BLaER1 treated with 17β-estradiol and CSF1 and Interleukin-3, amounts not matched to agents 10 nM and 100 nM (cell line): ENCODE measurements around the gene MEPCE.

Source experiments
- H3K27ac ChIP-seq, 11 experiments: shearing (Covaris generic); formaldehyde crosslinking; 2 replicates each; pipeline ENCODE4 v1.8.1; 2022
- H3K27me3 ChIP-seq, 11 experiments: shearing (Covaris generic); formaldehyde crosslinking; 2 replicates each; pipeline ENCODE4 v1.8.1; 2022
- H3K36me3 ChIP-seq, 11 experiments: shearing (Covaris generic); formaldehyde crosslinking; 2 replicates each; pipeline ENCODE4 v1.8.1; 2022
- H3K4me1 ChIP-seq, 10 experiments: shearing (Covaris generic); formaldehyde crosslinking; 2 replicates each; pipeline ENCODE4 v1.8.1; 2022
- H3K4me2 ChIP-seq, 11 experiments: shearing (Covaris generic); formaldehyde crosslinking; 2 replicates each; pipeline ENCODE4 v1.8.1; 2022
- H3K4me3 ChIP-seq, 10 experiments: shearing (Covaris generic); formaldehyde crosslinking; 2 replicates each; pipeline ENCODE4 v1.8.1; 2022
- H3K9ac ChIP-seq, 11 experiments: shearing (Covaris generic); formaldehyde crosslinking; 2 replicates each; pipeline ENCODE4 v1.8.1; 2022
- H3K9me3 ChIP-seq, 11 experiments: shearing (Covaris generic); formaldehyde crosslinking; replicated peaks in 1 of 11; 2 replicates each; pipeline ENCODE4 v1.8.1; 2022
- H4K20me1 ChIP-seq, 11 experiments: shearing (Covaris generic); formaldehyde crosslinking; 2 replicates each; pipeline ENCODE4 v1.8.1; 2022
- Cebpa-rat ChIP-seq, 11 experiments: shearing (Covaris generic); IDR thresholded peaks; 2 replicates each; pipeline ENCODE4 v1.8.1; 2022

The MEPCE gene

DNA sequence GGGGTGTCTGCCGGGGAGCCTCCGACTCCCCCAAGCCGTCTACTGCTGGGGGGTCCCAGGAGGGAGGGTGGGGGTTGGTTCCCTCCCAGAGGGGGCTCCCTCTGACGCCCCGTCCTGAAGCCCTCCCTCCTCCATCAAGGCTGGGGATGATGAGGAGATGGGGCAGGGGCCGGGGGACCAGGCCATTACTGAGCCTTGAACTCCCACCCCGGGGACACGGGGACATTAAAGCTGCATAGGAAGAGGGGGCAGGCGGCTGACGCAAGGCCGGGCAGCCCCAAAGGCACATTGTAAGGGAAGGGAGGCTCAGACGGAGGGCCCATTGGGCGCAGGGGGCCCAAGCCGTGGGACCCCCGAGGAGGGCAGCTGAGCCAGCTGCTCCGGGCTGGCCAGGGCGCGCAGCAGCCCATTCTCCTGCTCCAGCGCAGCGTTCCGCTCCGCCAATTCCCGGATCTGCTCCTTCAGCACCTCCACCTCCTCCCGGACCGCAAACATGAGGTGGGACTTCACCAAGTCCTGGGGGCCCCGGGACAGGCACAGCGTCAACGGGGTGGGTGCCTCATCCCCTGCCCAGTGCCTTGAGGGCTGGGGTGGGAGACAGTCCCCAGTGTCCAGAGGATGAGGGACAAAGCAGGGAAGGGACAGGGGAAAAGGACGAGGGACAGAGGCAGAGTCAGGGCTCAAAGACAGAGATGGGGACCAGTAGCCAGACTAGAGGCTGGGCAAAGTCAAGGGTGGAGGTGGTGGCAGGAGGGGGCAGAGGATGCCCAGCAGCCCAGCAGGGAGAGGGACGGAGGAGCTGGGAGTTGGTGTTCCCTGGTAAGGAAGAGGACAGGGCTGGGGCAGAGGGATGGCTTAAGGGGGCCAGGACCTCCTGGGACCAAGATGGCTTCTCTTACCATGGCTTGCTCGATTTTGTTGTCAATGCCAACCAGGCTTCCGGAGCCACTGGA lies 37.3 kb downstream of the MEPCE start:
- Histone ChIP-seq H3K4me3 (no peak overlapping the region), H4K20me1 (peaks cover 47 to 84% (median 64%) of the 10 kb centered on the region in 11 experiments), H3K27ac (peak overlapping the region in 5 of 11 experiments; percentile 4 to 48 (median 29); a peak in 9 of 22 replicates), H3K9ac (peak overlapping the region in 10 of 11 experiments; percentile 21 to 68 (median 48); a peak in 17 of 22 replicates), H3K36me3 (peaks cover 61 to 88% (median 79%) of the 10 kb centered on the region in 11 experiments), H3K27me3 (no peaks in the 10 kb centered on the region), H3K4me2 (peak overlapping the region; percentile 15 to 57 (median 43); a peak in 21 of 22 replicates), H3K9me3 (no peaks in the 10 kb centered on the region), H3K4me1 (peaks cover 56 to 84% (median 68%) of the 10 kb centered on the region in 10 experiments)
- no peak for TF ChIP-seq Cebpa-rat (IDR thresholded peaks at IDR 0.05)

DNA sequence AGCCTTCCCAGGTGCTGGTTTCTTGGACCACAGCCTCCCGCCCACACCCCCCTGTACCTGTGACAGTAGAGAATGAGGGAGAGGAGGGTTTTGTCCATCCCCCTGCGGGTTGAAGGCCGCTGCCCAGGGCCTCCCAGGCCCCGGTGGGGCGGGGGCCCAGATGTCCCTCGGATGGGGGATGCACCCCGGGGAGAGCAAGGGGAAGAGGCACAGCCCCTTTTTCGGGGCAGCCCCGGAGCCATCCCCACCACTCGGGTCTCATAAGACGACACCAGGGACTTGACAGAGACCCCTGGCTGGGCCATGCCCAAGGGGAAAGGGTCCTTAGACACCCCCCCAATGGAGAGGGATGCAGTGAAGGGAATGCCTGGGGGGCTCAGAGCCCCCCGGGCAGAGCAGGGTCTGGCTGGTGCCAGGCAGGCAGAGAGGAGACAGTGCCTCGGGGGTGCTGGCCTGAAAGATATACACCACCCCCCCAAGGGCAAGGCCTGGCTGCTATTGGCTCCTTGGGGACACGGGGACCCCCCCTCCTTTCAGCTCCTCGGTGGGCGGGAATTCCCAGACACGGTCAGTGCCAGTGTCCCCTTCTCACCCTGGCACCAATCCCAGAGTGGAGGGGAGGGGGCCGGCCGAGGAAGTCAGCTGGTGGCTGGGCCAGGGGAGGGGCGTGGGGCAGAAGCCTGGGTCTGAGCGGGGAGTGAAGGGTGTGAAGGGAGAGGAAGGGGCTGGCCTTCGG lies 38.2 kb downstream of the MEPCE start:
- peak overlapping the region in 10 of 11 experiments; percentile 36 to 57 (median 44); a peak in 17 of 22 replicates for H3K4me2 ChIP-seq
- no peak overlapping the region for H3K4me3 ChIP-seq
- H3K4me1 ChIP-seq: peaks cover 64 to 93% (median 76%) of the 10 kb centered on the region in 10 experiments
- peak overlapping the region in 10 of 11 experiments; percentile 10 to 68 (median 48); a peak in 17 of 22 replicates for H3K9ac ChIP-seq
- peaks cover 56 to 93% (median 72%) of the 10 kb centered on the region in 11 experiments for H4K20me1 ChIP-seq
- H3K36me3 ChIP-seq: peaks cover 58 to 85% (median 73%) of the 10 kb centered on the region in 11 experiments
- no peaks in the 10 kb centered on the region for H3K27me3 ChIP-seq
- no peak for TF ChIP-seq Cebpa-rat (IDR thresholded peaks at IDR 0.05)
- H3K9me3 ChIP-seq: no peaks in the 10 kb centered on the region
- H3K27ac ChIP-seq: peak overlapping the region in 6 of 11 experiments; percentile 4 to 48 (median 30); a peak in 8 of 22 replicates

GRCh38 chr7:100469227-100470044 lies 39.8 kb downstream of the MEPCE start:
- no peak for TF ChIP-seq Cebpa-rat (IDR thresholded peaks at IDR 0.05)
- peaks cover 52 to 86% (median 71%) of the 10 kb centered on the region in 11 experiments for H3K36me3 ChIP-seq
- H3K27ac ChIP-seq: no peak overlapping the region
- peak overlapping the region; percentile 12 to 57 (median 42); a peak in 10 of 22 replicates for H3K4me2 ChIP-seq
- no peaks in the 10 kb centered on the region for H3K9me3 ChIP-seq
- peak overlapping the region in 4 of 11 experiments; percentile 28 to 51 (median 36); a peak in 4 of 22 replicates for H3K9ac ChIP-seq
- H3K4me3 ChIP-seq: no peak overlapping the region
- H3K27me3 ChIP-seq: no peaks in the 10 kb centered on the region
- H3K4me1 ChIP-seq: peaks cover 81 to 98% (median 89%) of the 10 kb centered on the region in 10 experiments
- H4K20me1 ChIP-seq: peaks cover 72 to 98% (median 88%) of the 10 kb centered on the region in 11 experiments

DNA sequence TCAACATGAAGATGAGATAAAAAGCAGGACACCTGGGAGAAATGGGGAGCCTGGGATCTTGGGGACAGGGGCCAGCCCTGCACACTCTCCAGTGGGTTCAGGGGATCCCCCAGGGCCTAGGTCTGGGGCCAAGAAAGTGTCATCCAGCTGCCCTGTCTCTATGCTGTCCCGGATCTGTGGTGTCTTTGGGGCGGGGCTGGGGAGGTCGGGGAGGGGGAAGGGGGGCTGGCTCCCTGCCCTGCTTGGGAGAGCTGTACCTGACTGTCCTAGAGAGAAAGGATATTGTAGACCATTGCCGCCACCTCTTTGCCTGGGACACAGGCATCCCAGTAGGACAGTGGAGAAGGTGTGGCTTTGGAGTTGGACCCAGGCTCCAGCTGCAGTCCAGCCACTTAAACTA lies 41.4 kb downstream of the MEPCE start:
- no peak for TF ChIP-seq Cebpa-rat (IDR thresholded peaks at IDR 0.05)
- H3K4me3 ChIP-seq: no peak overlapping the region
- peak overlapping the region in 9 of 11 experiments; percentile 31 to 100 (median 99); a peak in 10 of 22 replicates for H3K4me2 ChIP-seq
- H3K27me3 ChIP-seq: no peaks in the 10 kb centered on the region
- peaks cover 49 to 88% (median 72%) of the 10 kb centered on the region in 11 experiments for H3K36me3 ChIP-seq
- peak overlapping the region in 2 of 11 experiments; percentile 29 to 95; a peak in 2 of 22 replicates for H3K9ac ChIP-seq
- H3K4me1 ChIP-seq: peaks cover 84 to 98% (median 93%) of the 10 kb centered on the region in 10 experiments
- peaks cover 83 to 99% (median 95%) of the 10 kb centered on the region in 11 experiments for H4K20me1 ChIP-seq
- no peak overlapping the region for H3K27ac ChIP-seq
- no peaks in the 10 kb centered on the region for H3K9me3 ChIP-seq

DNA sequence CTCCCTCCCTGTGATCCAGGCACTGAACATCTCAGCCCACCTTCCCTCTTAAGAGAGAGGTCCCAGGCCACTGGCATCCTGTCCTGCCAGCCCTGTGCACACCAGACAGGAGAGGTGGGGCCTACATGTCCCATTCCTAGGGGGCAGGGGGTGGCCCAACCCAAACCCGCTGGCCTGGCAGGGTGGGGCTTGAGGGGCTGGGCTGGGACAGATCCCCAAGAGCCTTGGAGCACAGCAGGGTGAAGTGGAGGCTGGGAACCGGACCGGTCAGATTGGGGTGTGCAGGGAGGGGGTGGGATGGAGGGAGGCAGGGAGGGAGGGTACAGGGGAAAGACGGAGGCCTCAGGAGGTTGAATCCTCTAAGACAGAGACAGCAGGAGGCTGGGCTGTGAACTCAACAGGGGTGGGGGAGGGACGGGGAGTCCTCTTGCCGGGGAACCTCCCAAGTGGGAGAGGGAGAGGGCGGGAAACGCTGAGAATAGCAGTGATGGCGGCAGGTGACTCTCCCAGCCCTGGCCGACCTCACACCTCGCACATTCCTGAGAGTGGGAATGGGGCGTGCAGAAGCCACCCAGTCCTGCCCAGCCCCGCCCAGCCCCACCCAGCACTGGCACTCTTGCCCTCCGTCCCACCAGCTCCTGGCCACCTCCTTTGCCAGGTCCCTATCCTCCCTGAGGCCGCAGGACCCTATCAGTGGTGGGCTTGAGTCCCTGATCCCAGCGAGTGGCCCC lies 42.7 kb downstream of the MEPCE start:
- H3K27me3 ChIP-seq: no peaks in the 10 kb centered on the region
- peak overlapping the region; percentile 97 to 100 (median 99) for H3K4me2 ChIP-seq
- peak overlapping the region; percentile 31 to 100 (median 94); a peak in 17 of 20 replicates for H3K4me3 ChIP-seq
- peaks cover 82 to 98% (median 89%) of the 10 kb centered on the region in 10 experiments for H3K4me1 ChIP-seq
- peaks cover 89 to 100% (median 99%) of the 10 kb centered on the region in 11 experiments for H4K20me1 ChIP-seq
- peaks cover 42 to 92% (median 73%) of the 10 kb centered on the region in 11 experiments for H3K36me3 ChIP-seq
- no peak for TF ChIP-seq Cebpa-rat (IDR thresholded peaks at IDR 0.05)
- H3K27ac ChIP-seq: peak overlapping the region in 9 of 11 experiments; percentile 16 to 93 (median 54); a peak in 15 of 22 replicates
- H3K9me3 ChIP-seq: no peaks in the 10 kb centered on the region
- H3K9ac ChIP-seq: peak overlapping the region; percentile 87 to 97 (median 92); a peak in 19 of 22 replicates

DNA sequence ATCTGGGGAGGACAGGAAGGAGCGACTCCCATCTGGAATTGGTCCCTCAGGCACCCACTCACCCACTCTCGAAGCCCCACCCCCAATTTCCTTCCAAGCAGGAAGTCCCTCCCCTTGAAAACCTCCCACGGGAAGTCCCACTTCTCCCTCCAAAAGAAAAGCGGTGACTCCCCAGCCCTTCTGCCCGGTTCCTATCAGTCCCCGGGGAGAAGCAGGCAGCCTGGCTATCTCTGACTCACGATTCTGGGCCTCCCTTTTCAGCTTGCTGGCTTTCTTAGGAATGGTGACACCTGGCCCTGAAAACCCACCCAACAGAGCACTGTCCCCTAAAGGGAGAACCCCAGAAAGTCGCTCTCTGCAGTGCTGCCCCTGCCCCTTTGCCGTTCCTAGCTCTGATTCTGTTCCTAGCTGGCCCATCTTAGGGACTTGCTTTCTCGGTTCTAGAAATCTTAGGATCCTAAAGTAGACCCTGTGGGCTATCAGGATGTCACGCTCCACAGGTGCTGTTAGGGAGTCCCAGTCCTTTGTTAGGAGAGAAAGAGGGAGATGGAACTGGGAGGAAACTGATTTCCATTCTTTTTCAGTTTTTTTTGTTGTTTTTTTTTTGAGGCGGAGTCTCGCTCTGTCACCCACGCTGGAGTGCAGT lies 43.3 kb downstream of the MEPCE start:
- peak overlapping the region; percentile 16 to 93 (median 54); a peak in 19 of 22 replicates for H3K27ac ChIP-seq
- no peaks in the 10 kb centered on the region for H3K9me3 ChIP-seq
- no peaks in the 10 kb centered on the region for H3K27me3 ChIP-seq
- TF ChIP-seq Cebpa-rat (IDR thresholded peaks at IDR 0.05): no peak
- peaks cover 35 to 88% (median 69%) of the 10 kb centered on the region in 11 experiments for H3K36me3 ChIP-seq
- peaks cover 89 to 99% (median 97%) of the 10 kb centered on the region in 11 experiments for H4K20me1 ChIP-seq
- H3K4me3 ChIP-seq: peak overlapping the region; percentile 31 to 100 (median 94); a peak in 18 of 20 replicates
- peak overlapping the region; percentile 87 to 97 (median 92); a peak in 20 of 22 replicates for H3K9ac ChIP-seq
- H3K4me1 ChIP-seq: peaks cover 75 to 92% (median 83%) of the 10 kb centered on the region in 10 experiments
- H3K4me2 ChIP-seq: peak overlapping the region; percentile 97 to 100 (median 99)

- peak overlapping the region; percentile 87 to 97 (median 92) for H3K9ac ChIP-seq
- H3K4me2 ChIP-seq: peak overlapping the region; percentile 97 to 100 (median 99)
- H3K9me3 ChIP-seq: no peaks in the 10 kb centered on the region
- no peak for TF ChIP-seq Cebpa-rat (IDR thresholded peaks at IDR 0.05)
- no peaks in the 10 kb centered on the region for H3K27me3 ChIP-seq
- peaks cover 20 to 64% (median 49%) of the 10 kb centered on the region in 11 experiments for H3K36me3 ChIP-seq
- H3K4me3 ChIP-seq: peak overlapping the region; percentile 74 to 100 (median 96)
- H3K27ac ChIP-seq: peak overlapping the region in 10 of 11 experiments; percentile 37 to 93 (median 88); a peak in 17 of 22 replicates
- peaks cover 68 to 76% (median 71%) of the 10 kb centered on the region in 11 experiments for H4K20me1 ChIP-seq
- peaks cover 62 to 80% (median 75%) of the 10 kb centered on the region in 10 experiments for H3K4me1 ChIP-seq
Observed at GRCh38 chr7:100475549-100475948, 45.9 kb downstream of the MEPCE start.
